GM12878 (cell line): ENCODE measurements around the gene OSBPL7. TPM values are rescaled to one million over a fixed set of nuclear protein-coding genes. Genes with fewer than 3 reads are reported as not detected.

ENCODE experiments used
- ATAC-seq: fragments of 200-7000 bp; cut with Tn5 transposase; 3 replicates; pipeline ENCODE4 v1.9.1; 2020; ENCODE audit warnings: mild to moderate bottlenecking, moderate library complexity
- BruUV-seq: library from RNA; stranded (reverse); fragments of 400-500 nt; replicated peaks from 2 replicates; lab custom pipeline; 2021; lab: Mats Ljungman, UMichigan
- CTCF ChIA-PET: fragments of 300-600 bp; sonication (Branson Sonifier 250); formaldehyde crosslinking; extraction: SDS; loops from one replicate; lab custom pipeline; 2021; ENCODE audit warnings: inconsistent platforms; lab: Yijun Ruan, JAX
- POLR2A ChIA-PET: fragments of 350-600 bp; formaldehyde crosslinking; extraction: SDS; loops from one replicate; lab custom pipeline; 2021; ENCODE audit warnings: inconsistent platforms; lab: Charles Lee
- RAD21 ChIA-PET: fragments of 300-600 bp; sonication (Branson Sonifier 250); formaldehyde crosslinking; loops from one replicate; lab custom pipeline; 2023; ENCODE audit warnings: antibody characterized with exemption; ENCODE audit not compliant: unreplicated experiment; lab: Charles Lee
- SMC1A ChIA-PET: fragments of 300-600 bp; sonication (Branson Sonifier 250); formaldehyde crosslinking; loops from one replicate; lab custom pipeline; 2023; ENCODE audit not compliant: unreplicated experiment, uncharacterized antibody; lab: Charles Lee
- DNase-seq: peaks from one replicate; pipeline ENCODE4 v3.0.0-alpha.2; 2011; ENCODE audit warnings: low read depth, low spot score
- FAIRE-seq: peaks from 3 replicates; lab custom pipeline; 2011; peaks lifted over from hg19 to GRCh38; lab: Jason Lieb, UNC
- H2AFZ ChIP-seq: 2 replicates; pipeline ENCODE4 v1.6.0; 2011; ENCODE audit warnings: low read depth, low read length, control low read depth; ENCODE audit not compliant: control insufficient read depth
- H3K27ac ChIP-seq: 2 replicates; pipeline ENCODE4 v1.5.1; 2011; ENCODE audit warnings: control low read depth; ENCODE audit not compliant: control insufficient read depth, insufficient read depth
- H3K27me3 ChIP-seq, 2 experiments: replicated peaks in 1 of 2; 2 replicates each; pipeline versions ENCODE4 v1.6.0 to v1.6.1; 2011; ENCODE audit warnings: low read length in 1 of 2; ENCODE audit not compliant: control insufficient read depth in 2 of 2, insufficient read depth in 2 of 2
- H3K36me3 ChIP-seq, 2 experiments: 2 replicates each; pipeline ENCODE4 v1.5.1; 2011; ENCODE audit warnings: low read length in 1 of 2; ENCODE audit not compliant: control insufficient read depth in 2 of 2, insufficient read depth in 2 of 2
- H3K4me1 ChIP-seq: 2 replicates; pipeline ENCODE4 v1.6.1; 2011; ENCODE audit warnings: mild to moderate bottlenecking, low read length, moderate library complexity, mixed read lengths; ENCODE audit not compliant: control insufficient read depth, insufficient read depth
- H3K4me2 ChIP-seq: 2 replicates; pipeline ENCODE4 v1.6.0; 2011; ENCODE audit warnings: control low read depth; ENCODE audit not compliant: control insufficient read depth, insufficient read depth
- H3K4me3 ChIP-seq: fragments of 200-600 bp; sonication (generic); 2 replicates; pipeline ENCODE4 v1.5.1; 2016
- H3K79me2 ChIP-seq: 2 replicates; pipeline ENCODE4 v1.6.0; 2011; ENCODE audit warnings: low read length; ENCODE audit not compliant: control insufficient read depth, insufficient read depth
- H3K9ac ChIP-seq: 2 replicates; pipeline ENCODE4 v1.8.0; 2011; ENCODE audit warnings: low read length, control low read depth, mixed read lengths; ENCODE audit not compliant: control insufficient read depth, insufficient read depth
- H3K9me3 ChIP-seq: replicated peaks from 3 replicates; pipeline ENCODE4 v1.5.1; 2011; ENCODE audit warnings: mild to moderate bottlenecking, low read length; ENCODE audit not compliant: control insufficient read depth, insufficient read depth
- H4K20me1 ChIP-seq: 2 replicates; pipeline ENCODE4 v1.6.0; 2011; ENCODE audit not compliant: control insufficient read depth, insufficient read depth
- CBX5 ChIP-seq: sonication (generic); IDR thresholded peaks from 2 replicates; pipeline ENCODE4 v1.6.1; 2016; ENCODE audit warnings: low read depth, moderate library complexity, mild to moderate bottlenecking, inconsistent platforms
- CREB1 ChIP-seq: IDR thresholded peaks from 2 replicates; pipeline ENCODE4 v1.6.1; 2012; ENCODE audit warnings: low read depth, mild to moderate bottlenecking, inconsistent platforms
- ESRRA ChIP-seq: IDR thresholded peaks from 2 replicates; pipeline ENCODE4 v1.6.1; 2012; ENCODE audit warnings: mild to moderate bottlenecking, low read length, improper control_type of control experiment
- FOS ChIP-seq: IDR thresholded peaks from 3 replicates; pipeline ENCODE4 v1.6.1; 2011; ENCODE audit warnings: borderline replicate concordance; ENCODE audit not compliant: insufficient read length; ENCODE audit errors: extremely low read depth
- MTA3 ChIP-seq: IDR thresholded peaks from 2 replicates; pipeline ENCODE4 v1.6.1; 2012; ENCODE audit warnings: low read length, inconsistent platforms, borderline replicate concordance
- POU2F2 ChIP-seq: IDR thresholded peaks from 3 replicates; pipeline ENCODE4 v1.6.1; 2011; ENCODE audit warnings: low read depth, mild to moderate bottlenecking, low read length, borderline replicate concordance
- RAD21 ChIP-seq: IDR thresholded peaks from 2 replicates; pipeline ENCODE4 v1.6.1; 2011; ENCODE audit warnings: mild to moderate bottlenecking, low read depth, low read length, moderate library complexity; ENCODE audit not compliant: insufficient read depth
- RAD51 ChIP-seq: fragments of 450-650 bp; IDR thresholded peaks from 2 replicates; pipeline ENCODE4 v1.6.1; 2016; ENCODE audit warnings: moderate library complexity, mild to moderate bottlenecking, inconsistent platforms
- SMAD1 ChIP-seq: fragments of 450-650 bp; IDR thresholded peaks from 2 replicates; pipeline ENCODE4 v1.6.1; 2018; ENCODE audit warnings: mild to moderate bottlenecking, low read depth; ENCODE audit not compliant: partially characterized antibody
- SMC3 ChIP-seq: IDR thresholded peaks from 2 replicates; pipeline ENCODE4 v1.6.1; 2011; ENCODE audit warnings: low read length, improper control_type of control experiment, borderline replicate concordance
- ZNF207 ChIP-seq: fragments of 450-650 bp; IDR thresholded peaks from 2 replicates; pipeline ENCODE4 v1.6.1; 2014; ENCODE audit warnings: antibody characterized with exemption, mild to moderate bottlenecking, borderline replicate concordance
- ZNF384 ChIP-seq: IDR thresholded peaks from 2 replicates; pipeline ENCODE4 v1.6.1; 2012; ENCODE audit warnings: low read depth, mild to moderate bottlenecking, low read length, improper control_type of control experiment, borderline replicate concordance
- WGBS: methylation state at CpG from one replicate; pipeline ENCODE4 v1.1.6; 2016; ENCODE audit warnings: low lambda C conversion rate; ENCODE audit not compliant: insufficient replicate concordance, insufficient coverage; ENCODE audit errors: missing lambda C conversion rate; 5-methylcytosine and 5-hydroxymethylcytosine counted together
- in situ Hi-C: fragments of 300-500 bp; cut with MboI; formaldehyde crosslinking; loops from 9 replicates; pipeline ENCODE4 v1.14.3; 2018; ENCODE audit warnings: mixed read lengths
- intact Hi-C: fragments of 100-400 bp; cut with micrococcal nuclease; formaldehyde crosslinking; loops from one replicate; pipeline ENCODE4 v1.14.2; 2022; ENCODE audit not compliant: unreplicated experiment
- polyA plus RNA-seq, 11 experiments: library from polyadenylated mRNA; depleted of rRNA in 4 of 11; unstranded in 6 of 11; stranded (reverse) in 5 of 11; fragments of >200 nt; fragmentation: Nextera tagmentation in 4 of 11; fragmentation: Illumina TruSeq in 1 of 11; extraction: Ambion mirVana in 4 of 11; extraction: Trizol in 1 of 11; gene quantifications; 1 replicate in 1 of 11; 2 replicates in 10 of 11; pipeline versions ENCODE4 v1.2.1 to v1.2.3, GENCODE V29; 2011 to 2016; ENCODE audit warnings: inconsistent platforms in 2 of 11, missing spikeins in 2 of 11, low read depth in 1 of 11
- total RNA-seq, 4 experiments: library from RNA; depleted of rRNA in 3 of 4; stranded (reverse); fragments of >200 nt in 3 of 4; fragmentation: Illumina TruSeq in 1 of 4; extraction: Trizol in 1 of 4; gene quantifications; 2 replicates each; pipeline versions ENCODE4 v1.2.1 to v1.2.3, GENCODE V29; 2013 to 2021
- TF ChIP-seq, protein P1 (sequence below): fragments of 450-650 bp; formaldehyde crosslinking; IDR thresholded peaks from 2 replicates; pipeline ENCODE4 v1.4.0; 2022; ENCODE audit warnings: mild to moderate bottlenecking, moderate library complexity
- TF ChIP-seq, protein P2 (sequence below): IDR thresholded peaks from 2 replicates; pipeline ENCODE4 v1.6.1; 2011; ENCODE audit warnings: low read depth, mild to moderate bottlenecking, low read length, moderate library complexity, borderline replicate concordance; ENCODE audit errors: extremely low read depth
- TF ChIP-seq, protein P3 (sequence below): IDR thresholded peaks from 2 replicates; pipeline ENCODE4 v1.6.1; 2012; ENCODE audit warnings: low read depth, low read length, improper control_type of control experiment
- TF ChIP-seq, protein P4 (sequence below): fragments of 450-650 bp; IDR thresholded peaks from 2 replicates; pipeline ENCODE4 v1.6.1; 2018; ENCODE audit warnings: mild to moderate bottlenecking, low read depth, moderate library complexity; ENCODE audit not compliant: partially characterized antibody

Gene OSBPL7
- total and polyA plus RNA-seq, 10 of the 15 experiments (the other 5 are each of a cell fraction or from before 2014, with no cell fraction given) = 0.50 to 16.1 (median 6.7) TPM

DNA sequence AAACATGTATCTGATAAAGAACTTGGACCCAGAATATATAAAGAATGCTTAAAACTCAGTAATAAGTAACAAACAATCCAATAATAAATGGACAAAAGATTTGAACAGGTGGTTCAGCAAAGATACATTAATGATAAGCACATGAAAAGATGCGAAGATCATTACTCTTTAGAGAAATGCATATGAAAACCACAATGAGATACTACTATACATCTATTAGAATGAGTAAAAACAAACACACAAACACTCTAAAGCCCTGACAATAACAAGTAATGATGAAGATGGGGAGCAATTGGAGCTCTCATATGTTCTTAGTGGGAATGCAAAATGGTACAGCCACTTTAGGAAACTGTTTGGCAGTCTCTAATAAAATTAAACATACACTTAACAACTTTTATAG lies 29.1 kb downstream of the OSBPL7 start (continued):
- TF ChIP-seq, protein P1, sequence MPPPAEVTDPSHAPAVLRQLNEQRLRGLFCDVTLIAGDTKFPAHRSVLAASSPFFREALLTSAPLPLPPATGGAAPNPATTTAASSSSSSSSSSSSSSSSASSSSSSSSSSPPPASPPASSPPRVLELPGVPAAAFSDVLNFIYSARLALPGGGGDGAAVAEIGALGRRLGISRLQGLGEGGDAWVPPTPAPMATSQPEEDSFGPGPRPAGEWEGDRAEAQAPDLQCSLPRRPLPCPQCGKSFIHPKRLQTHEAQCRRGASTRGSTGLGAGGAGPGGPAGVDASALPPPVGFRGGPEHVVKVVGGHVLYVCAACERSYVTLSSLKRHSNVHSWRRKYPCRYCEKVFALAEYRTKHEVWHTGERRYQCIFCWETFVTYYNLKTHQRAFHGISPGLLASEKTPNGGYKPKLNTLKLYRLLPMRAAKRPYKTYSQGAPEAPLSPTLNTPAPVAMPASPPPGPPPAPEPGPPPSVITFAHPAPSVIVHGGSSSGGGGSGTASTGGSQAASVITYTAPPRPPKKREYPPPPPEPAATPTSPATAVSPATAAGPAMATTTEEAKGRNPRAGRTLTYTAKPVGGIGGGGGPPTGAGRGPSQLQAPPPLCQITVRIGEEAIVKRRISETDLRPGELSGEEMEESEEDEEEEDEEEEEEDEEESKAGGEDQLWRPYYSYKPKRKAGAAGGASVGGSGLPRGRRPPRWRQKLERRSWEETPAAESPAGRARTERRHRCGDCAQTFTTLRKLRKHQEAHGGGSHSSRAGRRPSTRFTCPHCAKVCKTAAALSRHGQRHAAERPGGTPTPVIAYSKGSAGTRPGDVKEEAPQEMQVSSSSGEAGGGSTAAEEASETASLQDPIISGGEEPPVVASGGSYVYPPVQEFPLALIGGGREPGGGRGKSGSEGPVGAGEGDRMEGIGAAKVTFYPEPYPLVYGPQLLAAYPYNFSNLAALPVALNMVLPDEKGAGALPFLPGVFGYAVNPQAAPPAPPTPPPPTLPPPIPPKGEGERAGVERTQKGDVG (CRISPR knock-in tag) = no peak
- TF ChIP-seq RAD21 (no peak), POU2F2 (no peak), SMAD1 (no peak), CBX5 (no peak)
- TF ChIP-seq, protein P2, sequence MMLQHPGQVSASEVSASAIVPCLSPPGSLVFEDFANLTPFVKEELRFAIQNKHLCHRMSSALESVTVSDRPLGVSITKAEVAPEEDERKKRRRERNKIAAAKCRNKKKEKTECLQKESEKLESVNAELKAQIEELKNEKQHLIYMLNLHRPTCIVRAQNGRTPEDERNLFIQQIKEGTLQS = no peak
- TF ChIP-seq, protein P3, sequence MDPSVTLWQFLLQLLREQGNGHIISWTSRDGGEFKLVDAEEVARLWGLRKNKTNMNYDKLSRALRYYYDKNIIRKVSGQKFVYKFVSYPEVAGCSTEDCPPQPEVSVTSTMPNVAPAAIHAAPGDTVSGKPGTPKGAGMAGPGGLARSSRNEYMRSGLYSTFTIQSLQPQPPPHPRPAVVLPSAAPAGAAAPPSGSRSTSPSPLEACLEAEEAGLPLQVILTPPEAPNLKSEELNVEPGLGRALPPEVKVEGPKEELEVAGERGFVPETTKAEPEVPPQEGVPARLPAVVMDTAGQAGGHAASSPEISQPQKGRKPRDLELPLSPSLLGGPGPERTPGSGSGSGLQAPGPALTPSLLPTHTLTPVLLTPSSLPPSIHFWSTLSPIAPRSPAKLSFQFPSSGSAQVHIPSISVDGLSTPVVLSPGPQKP = no peak

DNA sequence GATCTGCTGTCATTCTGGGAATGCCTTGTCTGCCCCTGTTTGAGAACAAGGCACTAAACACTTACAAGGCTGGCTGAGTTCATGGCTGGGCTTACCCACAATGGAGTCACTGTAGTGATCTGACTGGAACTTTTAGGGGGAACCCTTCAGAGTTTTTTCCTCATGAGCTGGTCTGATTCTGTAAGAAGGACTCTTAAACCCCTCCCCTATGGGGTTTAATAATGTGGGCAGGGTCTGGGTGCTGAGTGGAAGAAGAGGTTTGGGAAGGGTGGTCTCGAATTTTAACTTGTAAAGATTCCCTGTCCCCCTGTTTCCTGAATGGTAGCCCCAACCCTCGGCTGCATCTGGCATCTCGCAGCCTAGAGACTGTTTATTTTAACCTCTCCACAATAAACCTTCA lies 30.6 kb downstream of the OSBPL7 start:
- Histone ChIP-seq H3K4me1 (no peaks in the 10 kb centered on the region), H3K79me2 (no peaks in the 10 kb centered on the region), H3K36me3 (no peaks in the 10 kb centered on the region), H3K27me3 (peaks cover 4 to 7% of the 10 kb centered on the region in 2 experiments), H3K9me3 (no peaks in the 10 kb centered on the region), H3K4me2 (no peak overlapping the region), H3K27ac (no peak overlapping the region), H3K4me3 (no peak overlapping the region), H3K9ac (no peak overlapping the region), H2AFZ (no peak overlapping the region), H4K20me1 (no peaks in the 10 kb centered on the region)
- ATAC-seq (no peak), FAIRE-seq (no peak), DNase-seq (no peak)
- ChIA-PET POLR2A (interaction anchor here (0.7 kb wide), 1 partner anchor 10 kb away, joined by 6 read pairs; no protein-coding TSS in a partner anchor), CTCF (no interaction called here), RAD21 (interaction anchor here (1.1 kb wide), 1 partner anchor 90 kb away, joined by 4 read pairs; no protein-coding TSS in a partner anchor), SMC1A (interaction anchor here (0.7 kb wide), 1 partner anchor 428 kb away, joined by 3 read pairs; no protein-coding TSS in a partner anchor)
- WGBS = 0% methylated on average over 3 of the region's 3 CpGs
- in situ Hi-C loops = no loop called here
- intact Hi-C loops = no loop called here
- BruUV-seq = no TSS peak
- TF ChIP-seq FOS (no peak), ESRRA (no peak), RAD51 (no peak), MTA3 (no peak), CREB1 (no peak), SMAD1 (no peak), SMC3 (no peak), ZNF384 (no peak), ZNF207 (no peak)
- TF ChIP-seq, protein P4, sequence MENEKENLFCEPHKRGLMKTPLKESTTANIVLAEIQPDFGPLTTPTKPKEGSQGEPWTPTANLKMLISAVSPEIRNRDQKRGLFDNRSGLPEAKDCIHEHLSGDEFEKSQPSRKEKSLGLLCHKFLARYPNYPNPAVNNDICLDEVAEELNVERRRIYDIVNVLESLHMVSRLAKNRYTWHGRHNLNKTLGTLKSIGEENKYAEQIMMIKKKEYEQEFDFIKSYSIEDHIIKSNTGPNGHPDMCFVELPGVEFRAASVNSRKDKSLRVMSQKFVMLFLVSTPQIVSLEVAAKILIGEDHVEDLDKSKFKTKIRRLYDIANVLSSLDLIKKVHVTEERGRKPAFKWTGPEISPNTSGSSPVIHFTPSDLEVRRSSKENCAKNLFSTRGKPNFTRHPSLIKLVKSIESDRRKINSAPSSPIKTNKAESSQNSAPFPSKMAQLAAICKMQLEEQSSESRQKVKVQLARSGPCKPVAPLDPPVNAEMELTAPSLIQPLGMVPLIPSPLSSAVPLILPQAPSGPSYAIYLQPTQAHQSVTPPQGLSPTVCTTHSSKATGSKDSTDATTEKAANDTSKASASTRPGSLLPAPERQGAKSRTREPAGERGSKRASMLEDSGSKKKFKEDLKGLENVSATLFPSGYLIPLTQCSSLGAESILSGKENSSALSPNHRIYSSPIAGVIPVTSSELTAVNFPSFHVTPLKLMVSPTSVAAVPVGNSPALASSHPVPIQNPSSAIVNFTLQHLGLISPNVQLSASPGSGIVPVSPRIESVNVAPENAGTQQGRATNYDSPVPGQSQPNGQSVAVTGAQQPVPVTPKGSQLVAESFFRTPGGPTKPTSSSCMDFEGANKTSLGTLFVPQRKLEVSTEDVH = no peak
